GM21360 (cell line): ENCODE data around the gene HIVEP2.
A peak's percentile ranks its signal among the peaks of the same experiment; 100 is the strongest.

Experiments used
- ATAC-seq: cut with Tn5 transposase; IDR thresholded peaks from one replicate; pipeline ENCODE4 v1.9.1; 2021; ENCODE audit warnings: mild to moderate bottlenecking, moderate library complexity; ENCODE audit not compliant: unreplicated experiment

Gene HIVEP2

DNA sequence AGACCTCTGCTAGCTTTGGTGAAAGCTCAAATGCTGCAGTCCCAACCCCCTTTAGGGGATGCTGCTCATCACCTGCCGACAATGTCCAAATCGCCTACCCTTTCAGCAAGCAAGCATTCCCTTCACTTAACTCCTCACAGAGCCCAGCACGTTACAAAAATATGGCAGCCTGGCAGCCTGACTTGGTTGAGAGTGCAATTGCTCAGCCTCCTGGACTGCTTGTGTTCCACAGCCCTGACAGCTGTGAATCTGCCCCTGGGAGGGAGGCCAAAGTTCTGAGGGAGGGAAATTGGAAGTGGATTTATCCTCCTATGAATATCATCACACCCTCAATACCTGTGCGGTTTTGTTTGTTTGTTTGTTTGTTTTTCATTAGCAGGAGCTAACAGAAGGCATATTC is 231.0 kb downstream of the HIVEP2 start:
- ATAC-seq: no peak

DNA sequence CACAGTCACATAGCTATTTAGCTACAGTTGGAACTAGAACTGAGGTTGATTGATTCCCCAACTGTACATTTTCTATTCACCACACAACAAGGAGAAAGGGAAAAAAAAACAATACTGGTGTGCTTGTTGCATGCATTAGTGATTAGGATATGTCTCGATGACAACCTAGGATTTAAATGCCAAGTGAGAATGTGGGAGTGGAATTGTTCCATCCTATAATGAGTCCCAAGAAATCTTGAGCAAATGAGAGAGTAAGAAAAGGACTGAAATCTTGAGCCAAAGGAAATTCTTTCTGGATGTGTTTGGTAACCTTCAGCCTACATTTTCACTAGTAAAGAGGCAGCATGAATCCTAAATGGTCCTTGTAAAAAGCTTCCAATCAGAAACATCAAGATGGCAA is 232.7 kb downstream of the HIVEP2 start:
- ATAC-seq: no peak

GRCh38 chr6:142708651-142709050 is 236.3 kb downstream of the HIVEP2 start:
- no peak for ATAC-seq

GRCh38 chr6:142707255-142707654 is 237.7 kb downstream of the HIVEP2 start:
- no peak for ATAC-seq

DNA sequence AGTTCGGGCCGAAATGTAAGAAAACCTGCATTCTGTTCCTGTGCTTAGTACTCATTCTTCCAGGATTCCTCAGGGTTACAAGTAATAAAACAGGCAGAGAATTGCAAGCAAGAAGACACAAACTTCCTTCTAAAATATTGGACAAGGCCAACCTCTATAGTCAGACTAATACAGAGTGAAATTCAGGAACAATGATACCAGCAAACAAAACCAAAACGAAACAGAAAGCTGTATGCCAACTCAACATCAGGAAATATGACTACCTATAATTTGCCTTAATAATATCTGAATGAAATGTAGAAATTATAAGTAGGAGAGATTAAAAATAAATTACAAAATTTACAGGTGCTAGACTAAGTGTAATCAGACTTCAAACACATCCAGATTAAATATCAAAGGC is 238.8 kb downstream of the HIVEP2 start:
- no peak for ATAC-seq

DNA sequence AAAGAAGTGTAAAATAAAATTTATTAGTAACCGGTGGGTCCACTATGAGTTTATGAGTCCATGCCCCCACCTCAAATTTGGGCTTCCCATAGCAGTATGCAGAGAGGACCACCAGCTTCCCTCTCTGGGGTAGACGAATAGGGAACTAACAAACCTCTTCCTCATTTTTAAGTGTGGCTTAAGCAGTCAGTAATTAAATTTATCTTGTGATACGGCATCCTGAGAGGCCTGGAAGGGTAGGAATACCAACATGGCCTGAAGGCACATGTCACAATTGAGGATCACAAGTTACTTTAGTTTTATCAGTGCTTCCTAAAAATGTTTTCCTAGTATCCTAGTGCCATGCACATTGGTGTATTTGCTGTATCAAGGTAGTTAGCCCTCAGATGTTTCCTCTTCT is 239.9 kb downstream of the HIVEP2 start:
- no peak for ATAC-seq

- ATAC-seq: peak; percentile 47
Measured at GRCh38 chr6:142702501-142703460, 242.2 kb downstream of the HIVEP2 start.
